GM12878 (cell line): ENCODE results near the gene ITPR2.

Source experiments
- EP300 ChIP-seq, 2 experiments: fragments of 150-350 bp in 1 of 2; IDR thresholded peaks; 2 replicates each; pipeline ENCODE4 v1.6.1; 2011 to 2012; ENCODE audit warnings: low read depth in 2 of 2, low read length in 2 of 2, borderline replicate concordance in 1 of 2, improper control_type of control experiment in 1 of 2, inconsistent platforms in 1 of 2; ENCODE audit not compliant: control insufficient read depth in 1 of 2
- MXI1 ChIP-seq: fragments of 150-350 bp; IDR thresholded peaks from 2 replicates; pipeline ENCODE4 v1.6.1; 2011; ENCODE audit warnings: low read depth, mild to moderate bottlenecking, inconsistent platforms, low read length, improper control_type of control experiment
- POLR2AphosphoS5 ChIP-seq: IDR thresholded peaks from 2 replicates; pipeline ENCODE4 v1.6.1; 2011; ENCODE audit warnings: mild to moderate bottlenecking, low read length, inconsistent platforms
- TCF12 ChIP-seq: IDR thresholded peaks from 2 replicates; pipeline ENCODE4 v1.6.1; 2011; ENCODE audit warnings: low read depth, mild to moderate bottlenecking, low read length
- ZNF217 ChIP-seq: fragments of 450-650 bp; IDR thresholded peaks from 2 replicates; pipeline ENCODE4 v1.6.1; 2017; ENCODE audit warnings: antibody characterized with exemption, mild to moderate bottlenecking
- TF ChIP-seq, protein P1 (sequence below), 3 experiments: IDR thresholded peaks in 2 of 3; conservative IDR thresholded peaks in 1 of 3; 2 replicates each; pipeline ENCODE4 v1.5.1; 2011; ENCODE audit warnings: low read depth in 3 of 3, low read length in 3 of 3, mild to moderate bottlenecking in 3 of 3, control low read depth in 2 of 3, moderate library complexity in 2 of 3, inconsistent platforms in 1 of 3, mixed read lengths in 1 of 3; ENCODE audit not compliant: control insufficient read depth in 2 of 3, insufficient read depth in 1 of 3; ENCODE audit errors: extremely low read depth in 1 of 3

DNA sequence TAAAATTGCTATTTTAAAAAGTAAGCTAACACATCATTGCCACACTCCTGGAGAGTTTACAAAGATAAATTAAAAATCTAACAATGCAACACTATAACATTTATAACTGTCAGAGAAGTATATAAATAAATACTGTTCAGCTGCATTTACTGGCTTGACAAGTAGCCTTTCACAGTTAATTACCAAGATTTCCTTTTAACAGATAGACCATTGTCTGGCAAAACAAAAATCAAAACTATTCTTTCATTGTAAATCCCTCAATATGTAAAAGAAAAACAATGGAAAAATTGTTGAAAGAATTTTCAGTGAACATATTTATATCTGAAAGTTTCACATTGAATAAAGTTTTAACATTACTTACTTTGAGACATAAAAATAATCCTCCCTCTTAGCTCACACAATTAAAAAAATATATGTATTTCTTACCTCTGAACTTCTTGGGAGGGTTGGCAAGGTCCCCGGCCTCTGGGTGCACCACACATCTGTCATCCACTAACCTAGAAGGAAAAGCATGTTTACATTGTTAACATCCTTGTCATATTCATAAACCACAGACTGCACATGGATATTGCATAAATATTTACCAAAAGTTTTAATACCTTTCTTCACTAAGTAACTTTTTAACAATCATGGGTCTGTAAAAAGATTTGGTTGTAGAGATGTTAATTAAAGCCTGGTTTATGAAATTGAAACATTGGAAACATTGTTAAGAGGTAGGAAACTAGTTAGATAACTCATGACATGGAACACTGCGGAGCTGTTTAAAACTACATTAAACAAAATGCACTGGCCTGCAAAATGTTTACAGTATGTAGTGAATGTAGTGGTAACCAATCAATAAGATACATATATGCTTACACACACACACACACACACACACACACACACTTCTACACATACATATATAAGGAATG, 43.0 kb downstream of the ITPR2 start:
- TF ChIP-seq TCF12 (no peak), ZNF217 (no peak), EP300 (IDR thresholded peaks at IDR 0.05; ENCODE audit: borderline replicate concordance in 1 of 2, control insufficient read depth in 1 of 2, low read depth in 2 of 2, low read length in 2 of 2) (no peak), MXI1 (no peak), POLR2AphosphoS5 (no peak)
- TF ChIP-seq, protein P1, sequence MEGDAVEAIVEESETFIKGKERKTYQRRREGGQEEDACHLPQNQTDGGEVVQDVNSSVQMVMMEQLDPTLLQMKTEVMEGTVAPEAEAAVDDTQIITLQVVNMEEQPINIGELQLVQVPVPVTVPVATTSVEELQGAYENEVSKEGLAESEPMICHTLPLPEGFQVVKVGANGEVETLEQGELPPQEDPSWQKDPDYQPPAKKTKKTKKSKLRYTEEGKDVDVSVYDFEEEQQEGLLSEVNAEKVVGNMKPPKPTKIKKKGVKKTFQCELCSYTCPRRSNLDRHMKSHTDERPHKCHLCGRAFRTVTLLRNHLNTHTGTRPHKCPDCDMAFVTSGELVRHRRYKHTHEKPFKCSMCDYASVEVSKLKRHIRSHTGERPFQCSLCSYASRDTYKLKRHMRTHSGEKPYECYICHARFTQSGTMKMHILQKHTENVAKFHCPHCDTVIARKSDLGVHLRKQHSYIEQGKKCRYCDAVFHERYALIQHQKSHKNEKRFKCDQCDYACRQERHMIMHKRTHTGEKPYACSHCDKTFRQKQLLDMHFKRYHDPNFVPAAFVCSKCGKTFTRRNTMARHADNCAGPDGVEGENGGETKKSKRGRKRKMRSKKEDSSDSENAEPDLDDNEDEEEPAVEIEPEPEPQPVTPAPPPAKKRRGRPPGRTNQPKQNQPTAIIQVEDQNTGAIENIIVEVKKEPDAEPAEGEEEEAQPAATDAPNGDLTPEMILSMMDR (IDR thresholded peaks at IDR 0.05 in 2 of 3, conservative IDR thresholded peaks at IDR 0.05 in 1 of 3; ENCODE audit: control insufficient read depth in 2 of 3, extremely low read depth in 1 of 3, insufficient read depth in 1 of 3, low read depth in 3 of 3, low read length in 3 of 3), result no peak
